HPDE6-E6E7 (cell line): ENCODE results near the gene FBXL7.

Source experiments
- DNase-seq: peaks from one replicate; pipeline ENCODE4 v3.0.0; 2011; ENCODE audit warnings: missing footprints; ENCODE audit errors: extremely low spot score

The FBXL7 gene

GRCh38 chr5:15655683-15656082, 155.7 kb downstream of the FBXL7 start:
- no peak for DNase-seq

GRCh38 chr5:15664961-15665360, 165.0 kb downstream of the FBXL7 start:
- DNase-seq = no peak

- no peak for DNase-seq
Observed at GRCh38 chr5:15669826-15670225, 169.8 kb downstream of the FBXL7 start.

- DNase-seq = no peak
Observed at GRCh38 chr5:15674716-15675115, 174.7 kb downstream of the FBXL7 start.

DNA sequence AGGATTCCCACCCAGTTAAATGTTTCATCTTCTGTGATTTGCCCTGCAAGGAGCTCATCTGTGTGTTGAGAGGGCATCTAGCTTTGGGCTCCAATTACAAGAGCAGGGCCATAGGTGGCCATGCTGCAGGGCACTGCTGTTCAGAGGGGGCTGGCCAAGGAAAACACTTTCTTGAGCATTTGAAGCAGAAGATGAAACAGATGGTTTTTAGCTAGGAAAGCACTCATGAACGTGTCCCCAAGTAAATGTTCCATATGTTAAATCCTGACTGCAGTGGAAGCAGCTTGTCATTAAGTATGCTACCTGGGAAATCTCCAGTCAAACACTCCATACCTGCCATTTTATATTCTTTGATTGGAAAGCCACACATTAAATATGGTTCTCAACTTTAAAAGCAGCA, 176.6 kb downstream of the FBXL7 start:
- DNase-seq = no peak

- DNase-seq = no peak
Observed at GRCh38 chr5:15679161-15679560, 179.2 kb downstream of the FBXL7 start.

GRCh38 chr5:15680455-15680854, 180.5 kb downstream of the FBXL7 start:
- DNase-seq = no peak

DNA sequence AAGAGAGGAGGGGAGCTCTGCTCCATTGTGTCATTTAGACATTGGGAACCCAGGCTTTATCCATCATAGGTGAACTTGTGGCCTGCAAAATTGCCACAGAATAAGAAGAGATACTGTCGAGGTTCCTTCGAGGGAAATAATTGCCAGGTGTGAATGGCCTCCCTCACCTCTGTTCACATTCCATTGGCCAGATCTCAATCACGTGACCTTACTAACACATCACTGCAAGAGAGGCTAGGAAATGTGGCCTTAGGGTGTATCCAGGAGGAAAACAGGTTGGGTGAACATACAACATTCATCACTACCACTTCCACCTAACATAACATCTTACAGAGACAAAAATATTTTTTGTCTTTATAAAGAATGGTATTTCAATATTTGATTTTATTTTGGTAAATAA, 182.1 kb downstream of the FBXL7 start:
- DNase-seq = no peak

DNA sequence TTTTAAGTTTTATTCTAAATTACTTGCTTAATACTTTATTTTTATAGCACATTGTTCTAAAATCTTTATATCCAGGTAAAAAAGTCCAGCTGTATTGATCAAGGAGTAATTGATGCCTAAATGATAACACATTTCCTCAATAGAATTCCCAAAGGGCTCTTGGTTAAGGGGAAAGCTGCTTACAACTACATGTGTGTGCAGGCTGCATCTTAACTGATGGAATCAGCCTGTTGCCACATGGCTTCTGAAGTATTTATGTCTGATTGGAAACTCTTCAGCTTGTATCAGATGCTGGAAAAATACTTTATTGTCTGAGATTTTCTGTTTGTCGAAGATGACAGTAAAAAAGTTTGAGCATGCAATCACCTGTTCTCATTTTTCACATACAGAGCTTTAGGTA, 182.6 kb downstream of the FBXL7 start:
- DNase-seq = no peak

DNA sequence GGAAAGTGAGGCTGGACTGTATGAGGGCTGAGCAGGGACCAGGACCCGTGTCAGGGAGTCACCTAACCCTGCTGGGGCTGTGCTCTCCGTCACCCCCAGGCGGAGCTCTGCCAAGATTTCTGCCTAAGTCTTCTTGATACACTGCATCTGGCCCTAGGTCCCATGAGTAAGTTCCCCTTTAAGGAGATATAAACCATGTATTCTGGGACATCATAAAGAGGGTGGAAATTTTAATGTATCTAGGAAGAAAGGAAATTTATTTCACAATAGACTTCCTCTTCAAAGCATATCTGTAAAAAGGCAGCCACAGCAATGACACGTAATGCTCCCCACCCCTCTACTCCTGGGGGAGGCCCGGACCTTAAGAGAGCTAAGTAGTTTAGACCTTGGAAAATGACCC, 183.4 kb downstream of the FBXL7 start:
- no peak for DNase-seq

DNA sequence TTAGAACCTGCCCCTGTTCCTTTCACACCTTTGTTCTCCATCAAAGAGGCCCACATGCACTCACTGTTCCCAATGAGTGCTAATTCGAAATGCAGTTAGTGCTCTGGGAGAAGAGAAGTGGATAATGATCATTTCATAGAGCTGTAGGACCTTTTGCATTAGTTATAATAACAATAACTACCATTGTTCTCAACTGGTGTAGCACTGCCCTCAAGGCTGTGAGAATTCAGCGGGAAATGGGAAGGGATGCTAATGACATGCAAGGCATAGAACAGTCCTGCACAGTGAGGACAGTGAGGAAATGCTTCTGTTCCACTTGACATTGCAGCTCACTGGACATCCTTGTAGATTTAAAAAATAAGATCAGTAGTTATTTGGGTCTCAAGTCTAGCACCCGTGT, 187.4 kb downstream of the FBXL7 start:
- DNase-seq = no peak

GRCh38 chr5:15689836-15690235, 189.9 kb downstream of the FBXL7 start:
- no peak for DNase-seq

- DNase-seq = no peak
Observed at GRCh38 chr5:15690611-15691010, 190.6 kb downstream of the FBXL7 start.

DNA sequence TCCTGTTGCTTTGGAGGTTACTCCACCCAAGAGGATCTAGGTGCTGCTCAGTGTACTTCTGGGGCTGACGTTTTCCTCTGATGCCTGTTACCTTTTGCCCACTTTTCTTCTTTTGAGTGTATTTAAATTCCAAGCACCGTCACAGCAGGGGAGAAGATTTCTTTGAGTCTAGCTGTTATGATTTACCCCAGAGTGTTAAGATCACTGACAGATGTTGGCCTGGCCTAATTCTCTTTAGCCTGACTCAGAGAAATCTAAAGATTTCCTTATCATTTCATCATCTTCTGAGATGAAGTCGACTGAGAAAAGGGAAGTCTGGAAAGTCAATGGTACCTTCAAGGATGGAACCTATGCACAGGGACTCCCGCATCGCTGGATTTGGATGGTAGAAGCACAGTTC, 191.5 kb downstream of the FBXL7 start:
- no peak for DNase-seq

GRCh38 chr5:15692706-15693381, 192.9 kb downstream of the FBXL7 start:
- DNase-seq = no peak

GRCh38 chr5:15693382-15693728, 193.4 kb downstream of the FBXL7 start:
- no peak for DNase-seq

GRCh38 chr5:15693933-15694332, 194.0 kb downstream of the FBXL7 start:
- no peak for DNase-seq

DNA sequence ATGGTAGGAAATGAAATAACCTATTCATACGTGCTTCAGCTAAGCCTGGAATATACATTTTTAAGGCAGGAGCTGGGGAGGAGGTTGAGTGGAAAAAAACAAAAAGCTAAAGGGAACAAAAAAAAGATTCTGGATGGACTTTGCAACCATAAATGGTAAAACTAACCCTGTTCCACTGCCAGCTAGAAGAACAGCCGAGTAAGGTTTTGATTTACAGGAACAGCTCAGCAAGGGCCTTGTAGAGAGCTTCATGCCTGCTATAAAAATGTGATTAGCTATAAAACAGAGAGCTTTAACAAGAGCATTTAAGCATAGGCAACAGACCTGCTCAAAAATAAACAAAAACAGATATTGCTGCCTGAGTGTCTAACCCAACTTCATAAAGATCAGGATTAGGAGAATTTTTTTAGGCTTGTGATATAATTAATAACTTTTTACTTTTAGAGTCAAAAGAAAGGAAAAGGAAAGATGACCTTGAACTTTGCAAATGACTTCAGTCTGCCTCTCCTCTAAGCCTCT, 194.8 kb downstream of the FBXL7 start:
- DNase-seq = no peak

GRCh38 chr5:15695215-15695731, 195.3 kb downstream of the FBXL7 start:
- DNase-seq = no peak

GRCh38 chr5:15700373-15700772, 200.4 kb downstream of the FBXL7 start:
- no peak for DNase-seq

- DNase-seq = no peak
Observed at GRCh38 chr5:15702102-15702501, 202.1 kb downstream of the FBXL7 start.

GRCh38 chr5:15703901-15704300, 203.9 kb downstream of the FBXL7 start:
- DNase-seq = no peak

- DNase-seq = no peak
Observed at GRCh38 chr5:15704397-15704947, 204.5 kb downstream of the FBXL7 start.

- no peak for DNase-seq
Observed at GRCh38 chr5:15707631-15708030, 207.7 kb downstream of the FBXL7 start.
